Loucy (cell line): ENCODE measurements around the gene ANKRD39.
"Not testable (repeated sequence)": the region's sequence is repeated elsewhere in the genome, so short reads cannot be mapped to it uniquely, and the experiment has no call there.

Experiments
- H2AFZ ChIP-seq: fragments of 200-600 bp; sonication (generic); 2 replicates; pipeline ENCODE4 v1.6.0; 2016; ENCODE audit warnings: antibody characterized with exemption, mild to moderate bottlenecking, low read length, moderate library complexity
- H3F3A ChIP-seq: fragments of 200-600 bp; 2 replicates; pipeline ENCODE4 v1.6.0; 2016; ENCODE audit warnings: antibody characterized with exemption, low read depth, mild to moderate bottlenecking
- H3K27me3 ChIP-seq: fragments of 200-600 bp; sonication (generic); 2 replicates; pipeline ENCODE4 v1.6.1; 2014; ENCODE audit warnings: low read length, mild to moderate bottlenecking; ENCODE audit not compliant: insufficient read depth, poor library complexity, severe bottlenecking
- H3K36me3 ChIP-seq: fragments of 200-600 bp; sonication (generic); 2 replicates; pipeline ENCODE4 v1.6.1; 2016; ENCODE audit warnings: low read length; ENCODE audit not compliant: insufficient read depth
- H3K4me1 ChIP-seq: fragments of 200-600 bp; sonication (generic); 2 replicates; pipeline ENCODE4 v1.5.1; 2014; ENCODE audit warnings: low read length, mild to moderate bottlenecking; ENCODE audit not compliant: insufficient read depth, poor library complexity, severe bottlenecking
- H3K4me2 ChIP-seq: fragments of 200-600 bp; sonication (generic); 2 replicates; pipeline ENCODE4 v1.6.0; 2014; ENCODE audit warnings: antibody characterized with exemption, low read length, low read depth, mild to moderate bottlenecking; ENCODE audit not compliant: poor library complexity, severe bottlenecking
- H3K4me3 ChIP-seq: fragments of 200-600 bp; sonication (generic); 2 replicates; pipeline ENCODE4 v1.5.1; 2014; ENCODE audit warnings: low read length, mild to moderate bottlenecking, mixed read lengths; ENCODE audit not compliant: poor library complexity, severe bottlenecking
- H3K79me2 ChIP-seq: fragments of 200-600 bp; sonication (generic); 2 replicates; pipeline ENCODE4 v1.6.1; 2014; ENCODE audit warnings: low read length; ENCODE audit not compliant: insufficient read depth
- H3K9ac ChIP-seq: fragments of 200-600 bp; sonication (generic); 2 replicates; pipeline ENCODE4 v1.6.0; 2014; ENCODE audit warnings: mild to moderate bottlenecking, low read depth, low read length, moderate library complexity; ENCODE audit not compliant: poor library complexity, severe bottlenecking
- H3K9me2 ChIP-seq: fragments of 200-600 bp; sonication (generic); replicated peaks from 2 replicates; pipeline ENCODE4 v1.6.1; 2016; ENCODE audit warnings: low read depth, low read length, mixed read lengths
- H3K9me3 ChIP-seq: fragments of 200-600 bp; sonication (generic); 2 replicates; pipeline ENCODE4 v1.6.1; 2014; ENCODE audit warnings: mild to moderate bottlenecking, antibody characterized with exemption, low read length, low read depth; ENCODE audit not compliant: insufficient read depth
- H4K20me1 ChIP-seq: fragments of 200-600 bp; sonication (generic); 2 replicates; pipeline ENCODE4 v1.6.0; 2014; ENCODE audit warnings: antibody characterized with exemption, low read length, mild to moderate bottlenecking; ENCODE audit not compliant: insufficient read depth, poor library complexity, severe bottlenecking
- CTCF ChIP-seq: fragments of 200-600 bp; sonication (generic); conservative IDR thresholded peaks from 2 replicates; pipeline ENCODE4 v1.5.1; 2014; ENCODE audit warnings: mild to moderate bottlenecking, antibody characterized with exemption, low read length
- EZH2phosphoT487 ChIP-seq: fragments of 200-600 bp; IDR thresholded peaks from 2 replicates; pipeline ENCODE4 v1.6.1; 2018; ENCODE audit warnings: antibody characterized with exemption, mild to moderate bottlenecking, moderate library complexity, borderline replicate concordance

Gene ANKRD39

GRCh38 chr2:96808176-96808837, 49.5 kb downstream of the ANKRD39 start:
- TF ChIP-seq EZH2phosphoT487 = no peak
- no peak for TF ChIP-seq CTCF
- no peak overlapping the region for H3K4me2 ChIP-seq
- H3K9me3 ChIP-seq = no peaks in the 10 kb centered on the region
- H2AFZ ChIP-seq = no peak overlapping the region
- no peaks in the 10 kb centered on the region for H3K9me2 ChIP-seq
- no peaks in the 10 kb centered on the region for H3K4me1 ChIP-seq
- no peaks in the 10 kb centered on the region for H3K79me2 ChIP-seq
- H3K27me3 ChIP-seq = no peaks in the 10 kb centered on the region
- no peak overlapping the region for H3K9ac ChIP-seq
- no peak overlapping the region for H3K4me3 ChIP-seq
- no peaks in the 10 kb centered on the region for H4K20me1 ChIP-seq
- no peaks in the 10 kb centered on the region for H3F3A ChIP-seq
- no peaks in the 10 kb centered on the region for H3K36me3 ChIP-seq

GRCh38 chr2:96807127-96807471, 50.7 kb downstream of the ANKRD39 start:
- Histone ChIP-seq H3K4me3 (no peak overlapping the region), H3K9ac (no peak overlapping the region), H3K27me3 (no peaks in the 10 kb centered on the region), H2AFZ (no peak overlapping the region), H3K4me2 (no peak overlapping the region), H3K36me3 (no peaks in the 10 kb centered on the region; the same call in 1 of the 2 replicates), H3K9me2 (no peaks in the 10 kb centered on the region), H3K79me2 (no peaks in the 10 kb centered on the region), H3F3A (no peaks in the 10 kb centered on the region), H4K20me1 (no peaks in the 10 kb centered on the region), H3K4me1 (no peaks in the 10 kb centered on the region), H3K9me3 (no peaks in the 10 kb centered on the region)
- TF ChIP-seq CTCF (no peak), EZH2phosphoT487 (no peak)

GRCh38 chr2:96806468-96807126, 51.2 kb downstream of the ANKRD39 start:
- Histone ChIP-seq H3K9me3 (no peaks in the 10 kb centered on the region), H2AFZ (no peak overlapping the region), H3K27me3 (no peaks in the 10 kb centered on the region), H3K36me3 (peaks cover 1% of the 10 kb centered on the region; the same call in 1 of the 2 replicates), H3F3A (no peaks in the 10 kb centered on the region), H4K20me1 (no peaks in the 10 kb centered on the region), H3K4me3 (no peak overlapping the region), H3K4me2 (no peak overlapping the region), H3K79me2 (no peaks in the 10 kb centered on the region), H3K9me2 (no peaks in the 10 kb centered on the region), H3K9ac (no peak overlapping the region), H3K4me1 (no peaks in the 10 kb centered on the region)
- TF ChIP-seq EZH2phosphoT487 (no peak), CTCF (no peak)

GRCh38 chr2:96805946-96806345, 51.9 kb downstream of the ANKRD39 start:
- not testable (repeated sequence) for H3K9me3 ChIP-seq, H3K36me3 ChIP-seq, H3F3A ChIP-seq, H3K4me1 ChIP-seq, H3K9me2 ChIP-seq, H3K4me2 ChIP-seq, H3K79me2 ChIP-seq, H4K20me1 ChIP-seq, H2AFZ ChIP-seq, H3K9ac ChIP-seq, H3K27me3 ChIP-seq, H3K4me3 ChIP-seq
